Activated CD8-positive, alpha-beta memory T cell treated with anti-CD3 and anti-CD28 coated beads for 36 hours (primary cell): ENCODE results near the gene RANBP9. TPM values are rescaled to one million over a fixed set of nuclear protein-coding genes. Genes with fewer than 3 reads are reported as not detected.

Source experiments
- CTCF ChIA-PET: fragments of 350-600 bp; sonication (Branson Sonifier 250); formaldehyde crosslinking; loops from one replicate; lab custom pipeline; 2021; ENCODE audit warnings: antibody characterized with exemption; lab: Charles Lee
- POLR2A ChIA-PET: fragments of 350-600 bp; sonication (Branson Sonifier 250); formaldehyde crosslinking; loops from one replicate; lab custom pipeline; 2021; ENCODE audit warnings: antibody characterized with exemption; lab: Charles Lee
- total RNA-seq, 2 experiments: library from RNA; stranded (reverse); gene quantifications; one replicate each; pipeline ENCODE4 v1.2.3, GENCODE V29; 2021

Gene RANBP9
- total RNA-seq, 2 experiments from 2014 or later: 44.8 to 47.4 TPM

GRCh38 chr6:13715444-13715883 is 3.8 kb upstream of the RANBP9 start:
- CTCF ChIA-PET: no interaction called here
- POLR2A ChIA-PET: no interaction called here

GRCh38 chr6:13712599-13712898 is 914 bp upstream of the RANBP9 start:
- POLR2A ChIA-PET: interaction anchor here (1.0 kb wide), 1 partner anchor 98 kb away, joined by 5 read pairs; the partner anchor contains the start of gene NOL7
- CTCF ChIA-PET: interaction anchor here (1.4 to 2.2 kb wide), 4 partner anchors 35 to 97 kb away, joined by 3 to 15 read pairs (median 3); partner anchors contain the start of gene NOL7

DNA sequence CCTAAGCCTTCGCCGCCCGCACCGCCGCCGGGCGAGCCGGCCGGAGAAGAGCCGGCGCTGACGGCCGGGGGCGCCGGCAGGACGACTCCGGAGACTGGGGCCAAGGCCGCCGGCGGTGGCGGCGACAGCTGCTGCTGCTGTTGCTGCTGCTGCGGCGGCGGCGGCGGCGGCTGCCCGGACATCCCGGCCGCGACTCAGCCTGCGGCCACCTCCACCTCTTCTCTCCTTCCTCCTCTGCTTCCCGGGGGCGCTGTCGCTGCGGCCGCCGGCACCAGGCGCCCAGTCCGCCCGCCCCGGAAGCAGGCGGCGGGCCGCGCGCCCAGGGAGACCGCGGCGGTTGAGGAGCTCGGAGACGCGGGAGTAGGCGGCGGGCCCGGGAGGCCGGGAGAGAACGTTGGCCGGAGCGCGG is 307 bp downstream of the RANBP9 start:
- CTCF ChIA-PET: interaction anchor here (0.8 to 2.2 kb wide), 7 partner anchors 37 to 137 kb away, joined by 3 to 15 read pairs (median 5); partner anchors contain the start of genes NOL7 and SIRT5
- POLR2A ChIA-PET: interaction anchor here (0.8 to 1.7 kb wide), 3 partner anchors 51 to 224 kb away, joined by 3 to 17 read pairs (median 3); partner anchors contain the start of gene NOL7

- ChIA-PET POLR2A (interaction anchor here (0.5 to 1.7 kb wide), 3 partner anchors 52 to 96 kb away, joined by 3 to 17 read pairs (median 5); partner anchors contain the start of gene NOL7), CTCF (interaction anchor here (0.8 to 2.2 kb wide), 8 partner anchors 37 to 136 kb away, joined by 3 to 15 read pairs (median 4); partner anchors contain the start of genes NOL7 and SIRT5)
These were observed 897 bp downstream of the RANBP9 start for GRCh38 chr6:13710552-13711323.

DNA sequence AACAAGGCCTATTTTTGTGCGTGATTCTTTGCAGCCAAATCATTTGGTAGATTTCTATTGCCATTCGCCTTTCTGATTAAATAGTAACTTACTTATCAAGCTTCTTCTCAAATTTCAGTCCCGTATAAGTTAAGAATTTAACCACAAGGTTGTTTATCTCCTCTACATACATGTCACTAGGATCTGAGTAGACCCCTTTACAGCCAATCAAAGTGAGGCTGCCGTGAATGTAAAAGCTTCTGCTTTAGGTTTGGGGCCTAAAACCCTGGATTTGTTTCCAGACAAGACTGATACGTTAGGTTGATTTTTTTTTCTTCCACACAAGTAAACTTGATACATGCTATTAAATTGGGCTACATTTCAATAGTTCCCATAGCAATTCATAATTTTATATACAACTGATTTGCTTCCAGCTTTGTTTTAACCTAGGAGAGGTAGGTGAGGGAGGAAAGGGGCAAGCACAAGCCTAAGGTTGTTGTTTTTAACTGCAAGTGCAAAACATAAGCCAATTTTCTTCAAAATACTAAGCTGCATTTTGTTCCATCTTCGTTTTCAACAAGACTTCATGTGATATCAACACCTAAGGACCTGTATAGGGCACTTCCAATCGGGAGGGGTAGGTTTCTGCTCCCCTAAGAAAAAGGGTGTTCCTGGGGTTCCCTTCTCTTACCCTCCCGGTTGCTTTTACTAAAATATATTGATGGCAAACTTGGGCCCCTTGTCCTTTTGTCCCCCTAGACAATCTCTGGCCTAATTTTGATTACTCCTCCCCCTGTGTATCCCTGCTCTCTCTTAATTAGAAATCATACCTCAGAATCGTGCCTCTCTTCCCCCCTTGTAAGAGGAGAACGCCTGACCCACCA is 1.7 kb downstream of the RANBP9 start:
- POLR2A ChIA-PET: interaction anchor here (0.5 to 0.8 kb wide), 2 partner anchors 14 to 61 kb away, joined by 4 to 5 read pairs; no protein-coding TSS in a partner anchor

DNA sequence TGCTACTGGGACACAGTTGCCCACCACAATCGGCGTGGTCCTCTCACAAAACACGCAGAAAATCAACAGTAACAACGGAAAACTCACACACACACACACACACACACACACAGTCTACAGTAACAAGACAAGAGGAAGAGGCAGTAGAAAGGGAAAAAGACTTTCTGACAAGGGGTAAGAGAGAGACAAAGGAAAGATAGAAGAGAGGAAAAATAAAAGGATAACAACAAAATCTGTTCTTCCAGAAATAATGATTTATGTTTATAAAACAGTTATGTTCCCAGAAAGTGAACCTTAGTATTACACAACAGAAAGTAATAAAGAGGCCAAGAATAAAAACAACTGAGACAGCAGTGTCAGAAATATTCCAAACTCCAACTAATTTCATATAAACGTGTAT is 2.9 kb downstream of the RANBP9 start:
- POLR2A ChIA-PET: no interaction called here
- CTCF ChIA-PET: interaction anchor here (1.3 kb wide), 1 partner anchor 86 kb away, joined by 3 read pairs; no protein-coding TSS in a partner anchor

More for the DNA sequence above, 1.7 kb downstream of the RANBP9 start:
- CTCF ChIA-PET: interaction anchor here (1.0 to 1.3 kb wide), 4 partner anchors 79 to 95 kb away, joined by 3 to 4 read pairs (median 3); partner anchors contain the start of gene NOL7

DNA sequence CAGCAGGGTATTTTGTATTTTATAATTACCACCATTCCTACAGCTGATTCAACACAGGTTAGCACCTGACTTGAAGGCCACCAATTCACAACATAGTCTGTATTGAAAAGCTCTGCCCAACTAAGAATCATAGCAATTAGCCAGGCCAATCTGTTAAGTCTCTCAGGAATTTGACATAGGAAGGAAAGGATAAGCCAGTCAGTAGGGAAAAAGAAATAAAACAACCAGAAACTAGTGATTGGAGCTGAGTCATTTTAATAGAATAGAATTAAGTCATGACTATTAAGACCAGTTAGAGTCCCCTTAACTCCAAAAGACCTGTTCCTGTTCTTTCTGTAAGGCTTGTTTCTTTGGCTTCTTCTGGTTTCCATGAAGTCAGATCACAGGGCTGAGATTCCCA is 8.1 kb downstream of the RANBP9 start:
- ChIA-PET CTCF (interaction anchor here (1.0 kb wide), 1 partner anchor 88 kb away, joined by 3 read pairs; the partner anchor contains the start of gene NOL7), POLR2A (no interaction called here)

DNA sequence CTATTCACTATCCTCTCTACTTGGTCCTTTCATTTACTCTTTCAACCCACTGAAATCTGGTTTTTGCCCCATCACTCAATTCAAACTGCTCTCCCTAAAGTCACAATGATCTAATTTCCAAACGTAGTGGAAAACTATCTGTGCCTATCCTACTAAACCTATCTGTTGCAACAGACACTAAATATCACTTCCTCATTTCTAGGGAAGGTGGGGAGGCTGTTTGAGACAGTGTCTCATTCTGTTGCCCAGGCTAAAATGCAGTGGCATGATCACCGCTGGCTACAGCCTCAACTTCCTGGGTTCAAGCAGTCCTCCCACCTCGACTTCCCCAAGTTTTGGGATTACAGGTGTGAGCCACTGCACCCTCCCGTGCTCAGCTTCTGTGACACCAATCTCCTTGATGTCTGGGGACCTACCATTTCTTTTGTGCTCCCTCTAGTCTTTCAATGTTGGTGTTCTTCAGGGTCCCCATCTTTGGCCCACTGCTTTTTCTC is 8.8 kb downstream of the RANBP9 start:
- ChIA-PET POLR2A (no interaction called here), CTCF (no interaction called here)

- POLR2A ChIA-PET: no interaction called here
- CTCF ChIA-PET: no interaction called here
These were observed 11.4 kb downstream of the RANBP9 start for GRCh38 chr6:13700232-13700631.

DNA sequence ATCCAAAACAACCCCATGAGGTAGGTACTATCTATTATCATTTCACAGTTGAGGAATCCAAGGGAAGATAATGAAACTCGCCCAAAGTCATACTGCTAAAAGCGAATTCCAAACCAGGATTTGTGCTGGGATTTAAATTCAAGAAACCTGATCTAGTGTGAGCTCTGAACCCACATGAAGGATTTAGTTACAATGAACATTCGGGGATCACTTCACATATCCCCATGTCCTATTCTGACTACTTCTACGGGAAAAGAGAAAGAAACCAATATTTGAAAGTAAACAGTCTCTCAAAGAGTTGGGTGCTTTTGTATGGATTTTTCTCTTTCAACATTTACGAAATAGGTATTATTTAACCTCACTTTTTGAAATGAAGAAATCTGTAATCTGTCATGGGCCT is 12.9 kb downstream of the RANBP9 start:
- CTCF ChIA-PET: no interaction called here
- POLR2A ChIA-PET: no interaction called here

DNA sequence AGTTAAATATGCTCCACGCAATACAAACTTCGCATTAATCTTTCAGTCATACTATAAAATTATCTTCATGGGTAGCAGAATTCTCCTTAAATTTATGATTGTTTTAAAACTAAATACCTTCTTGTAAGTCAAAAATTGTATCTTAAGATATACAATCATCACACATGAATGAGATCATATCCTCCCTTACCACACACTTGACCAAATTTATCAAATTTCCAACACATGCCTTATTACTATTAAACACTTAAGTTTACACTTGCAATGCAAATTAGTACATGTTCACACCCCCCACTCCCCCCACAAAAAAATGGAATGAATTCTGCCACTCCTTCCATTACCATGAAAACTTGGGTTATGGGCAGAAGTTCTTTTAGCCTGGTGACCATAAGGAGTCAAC is 13.8 kb downstream of the RANBP9 start:
- POLR2A ChIA-PET: no interaction called here

GRCh38 chr6:13696226-13696625 is 15.4 kb downstream of the RANBP9 start:
- ChIA-PET POLR2A (interaction anchor here (0.6 to 1.5 kb wide), 4 partner anchors 13 to 122 kb away, joined by 3 to 10 read pairs (median 4); partner anchors contain the start of gene SIRT5), CTCF (interaction anchor here (1.1 kb wide), 1 partner anchor 10 kb away, joined by 5 read pairs; no protein-coding TSS in a partner anchor)

More for the DNA sequence above, 13.8 kb downstream of the RANBP9 start:
- CTCF ChIA-PET: no interaction called here

- POLR2A ChIA-PET: interaction anchor here (0.6 to 1.5 kb wide), 6 partner anchors 14 to 433 kb away, joined by 3 to 10 read pairs (median 4); partner anchors contain the start of gene SIRT5
- CTCF ChIA-PET: interaction anchor here (0.7 to 1.1 kb wide), 2 partner anchors 9 to 83 kb away, joined by 3 to 5 read pairs; no protein-coding TSS in a partner anchor
These were observed 16.4 kb downstream of the RANBP9 start for GRCh38 chr6:13695252-13695651.

DNA sequence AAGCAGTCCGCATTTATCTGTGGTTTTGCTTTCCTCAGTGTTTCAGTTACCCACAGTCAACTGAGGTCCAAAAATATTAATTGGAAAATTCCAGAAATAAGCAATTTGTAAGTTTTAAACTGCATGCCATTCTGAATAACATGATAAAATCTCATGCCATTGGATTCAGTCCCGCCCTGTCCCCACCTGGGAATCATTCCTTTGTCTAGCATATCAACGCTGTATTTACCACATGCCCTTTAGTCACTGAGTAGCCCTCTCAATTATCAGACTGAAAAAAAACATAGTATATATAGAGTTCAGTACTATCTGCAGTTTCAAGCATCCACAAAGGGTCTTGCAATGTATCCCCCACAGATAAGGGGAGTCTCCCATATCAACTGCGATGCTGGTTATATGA is 17.1 kb downstream of the RANBP9 start:
- ChIA-PET CTCF (no interaction called here), POLR2A (no interaction called here)

DNA sequence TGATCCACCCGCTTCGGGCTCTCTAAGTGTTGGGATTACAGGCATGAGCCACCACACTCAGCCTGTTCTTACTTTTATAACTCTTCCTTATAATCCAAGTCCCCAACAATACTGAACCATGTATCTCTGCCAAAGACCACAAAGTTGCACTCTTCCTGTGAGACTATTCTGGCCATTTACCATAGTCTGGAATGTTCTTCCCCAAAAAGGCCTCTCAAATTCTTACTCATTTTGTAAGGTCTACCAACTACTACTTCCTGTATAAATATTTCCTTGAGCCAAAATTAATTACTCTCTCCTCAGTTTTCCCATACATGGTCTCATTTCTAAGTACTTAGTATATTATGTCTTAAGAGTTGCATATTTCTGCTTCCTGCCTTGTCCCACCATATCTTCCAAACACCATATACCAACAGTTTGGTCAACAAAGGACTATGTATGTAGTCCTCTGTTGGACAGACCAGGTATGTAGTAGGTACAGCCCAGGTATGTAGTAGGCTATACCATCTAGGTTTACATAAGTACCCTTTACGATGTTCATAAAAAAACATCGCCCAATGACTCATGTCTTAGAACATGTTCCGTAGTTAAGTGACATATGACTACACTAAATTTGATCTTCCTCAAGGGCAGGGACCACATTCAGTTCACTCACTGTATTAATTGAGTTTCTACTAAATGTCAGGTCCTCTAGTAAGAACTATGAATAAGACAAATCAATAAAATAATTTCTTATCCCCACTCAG is 22.0 kb downstream of the RANBP9 start:
- CTCF ChIA-PET: no interaction called here
- POLR2A ChIA-PET: no interaction called here

- POLR2A ChIA-PET: interaction anchor here (0.6 kb wide), 1 partner anchor 54 kb away, joined by 3 read pairs; no protein-coding TSS in a partner anchor
These were observed 22.9 kb downstream of the RANBP9 start for GRCh38 chr6:13688692-13689196.

DNA sequence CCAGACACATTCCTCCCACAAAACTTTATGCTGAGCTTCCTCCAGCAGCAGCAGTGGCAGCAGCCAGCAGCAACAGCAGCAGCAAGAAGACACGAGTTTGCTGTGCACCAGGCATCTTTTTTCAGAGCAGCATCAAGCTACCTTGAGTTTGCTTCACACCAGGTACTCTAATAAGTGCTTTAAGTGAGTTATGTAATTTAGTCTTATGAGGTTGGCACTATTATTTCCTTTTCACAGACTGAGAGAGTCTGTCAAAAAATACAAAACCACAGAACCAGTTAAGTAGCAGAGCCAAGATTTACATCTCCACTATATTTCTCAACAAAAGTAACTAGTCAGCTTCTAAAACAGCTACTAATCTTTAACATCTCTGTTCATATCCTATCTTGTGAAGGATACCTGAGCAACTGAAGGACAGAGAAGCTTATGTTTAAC is 23.7 kb downstream of the RANBP9 start:
- CTCF ChIA-PET: interaction anchor here (1.0 kb wide), 1 partner anchor 80 kb away, joined by 3 read pairs; no protein-coding TSS in a partner anchor
- POLR2A ChIA-PET: no interaction called here

More at GRCh38 chr6:13688692-13689196, 22.9 kb downstream of the RANBP9 start:
- CTCF ChIA-PET: interaction anchor here (0.7 to 1.0 kb wide), 2 partner anchors 79 to 356 kb away, joined by 3 to 4 read pairs; no protein-coding TSS in a partner anchor

DNA sequence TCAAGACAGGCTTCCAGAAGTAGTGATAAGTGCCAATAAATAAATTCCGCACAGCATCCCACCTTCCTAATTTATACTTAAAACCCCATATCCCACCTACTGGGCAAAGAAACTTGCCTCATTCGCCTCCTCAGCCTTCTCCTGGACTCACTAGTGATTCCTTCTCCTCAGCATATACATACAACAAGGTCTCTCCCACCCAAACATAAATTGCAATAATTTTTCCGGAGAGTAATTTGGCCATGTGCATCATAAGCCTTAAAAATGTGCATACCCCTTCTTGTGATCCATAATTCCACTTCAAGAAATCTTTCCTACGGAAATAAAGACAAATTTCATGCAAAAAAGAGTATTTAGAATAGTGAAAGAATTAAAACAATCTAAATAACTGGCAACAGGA is 26.8 kb downstream of the RANBP9 start:
- ChIA-PET CTCF (no interaction called here), POLR2A (no interaction called here)
